ENCODE results near the gene PRKD2. TPM values are rescaled to one million over a fixed set of nuclear protein-coding genes. Genes with fewer than 3 reads are reported as not detected.

PRKD2 gene
- total and polyA plus RNA-seq, 2 experiments from 2014 or later, result 53.8 to 68.0 TPM

- H3K36me3 ChIP-seq (ENCODE audit: insufficient read depth), result peaks cover 15% of the 10 kb centered on the region; the same call in 1 of the 2 replicates
- H3K9me2 ChIP-seq (ENCODE audit: insufficient read depth), result no peaks in the 10 kb centered on the region
- ATAC-seq (no peak), DNase-seq (ENCODE audit: low spot score) (no peak)
- H4K20me1 ChIP-seq (replicated peaks; ENCODE audit: insufficient read depth), result peaks cover 8% of the 10 kb centered on the region
- Mint-ChIP-seq H3K4me1 (peaks cover 26% of the 10 kb centered on the region), H3K9me3 (peaks cover 3% of the 10 kb centered on the region; the same call in 1 of the 3 replicates), H3K27me3 (ENCODE audit: insufficient read depth, low read depth, poor library complexity) (peaks cover 12% of the 10 kb centered on the region), H3K36me3 (ENCODE audit: low read depth) (peaks cover 68% of the 10 kb centered on the region), H3K27ac (no peak overlapping the region), H3K4me3 (no peak overlapping the region; the same call in 2 of the 3 replicates)
- no peak overlapping the region for H3K4me3 ChIP-seq
- no peaks in the 10 kb centered on the region for H3K4me1 ChIP-seq (ENCODE audit: insufficient read depth)
- TF ChIP-seq ZNF331 (CRISPR knock-in tag; IDR thresholded peaks at IDR 0.05; ENCODE audit: low read depth) (no peak), POLR2AphosphoS5 (IDR thresholded peaks at IDR 0.05; ENCODE audit: low read depth) (no peak)
- TF ChIP-seq, protein P1, sequence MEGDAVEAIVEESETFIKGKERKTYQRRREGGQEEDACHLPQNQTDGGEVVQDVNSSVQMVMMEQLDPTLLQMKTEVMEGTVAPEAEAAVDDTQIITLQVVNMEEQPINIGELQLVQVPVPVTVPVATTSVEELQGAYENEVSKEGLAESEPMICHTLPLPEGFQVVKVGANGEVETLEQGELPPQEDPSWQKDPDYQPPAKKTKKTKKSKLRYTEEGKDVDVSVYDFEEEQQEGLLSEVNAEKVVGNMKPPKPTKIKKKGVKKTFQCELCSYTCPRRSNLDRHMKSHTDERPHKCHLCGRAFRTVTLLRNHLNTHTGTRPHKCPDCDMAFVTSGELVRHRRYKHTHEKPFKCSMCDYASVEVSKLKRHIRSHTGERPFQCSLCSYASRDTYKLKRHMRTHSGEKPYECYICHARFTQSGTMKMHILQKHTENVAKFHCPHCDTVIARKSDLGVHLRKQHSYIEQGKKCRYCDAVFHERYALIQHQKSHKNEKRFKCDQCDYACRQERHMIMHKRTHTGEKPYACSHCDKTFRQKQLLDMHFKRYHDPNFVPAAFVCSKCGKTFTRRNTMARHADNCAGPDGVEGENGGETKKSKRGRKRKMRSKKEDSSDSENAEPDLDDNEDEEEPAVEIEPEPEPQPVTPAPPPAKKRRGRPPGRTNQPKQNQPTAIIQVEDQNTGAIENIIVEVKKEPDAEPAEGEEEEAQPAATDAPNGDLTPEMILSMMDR (conservative IDR thresholded peaks at IDR 0.05; ENCODE audit: low read depth in 2 of 2), result no peak
- TF ChIP-seq, protein P2, sequence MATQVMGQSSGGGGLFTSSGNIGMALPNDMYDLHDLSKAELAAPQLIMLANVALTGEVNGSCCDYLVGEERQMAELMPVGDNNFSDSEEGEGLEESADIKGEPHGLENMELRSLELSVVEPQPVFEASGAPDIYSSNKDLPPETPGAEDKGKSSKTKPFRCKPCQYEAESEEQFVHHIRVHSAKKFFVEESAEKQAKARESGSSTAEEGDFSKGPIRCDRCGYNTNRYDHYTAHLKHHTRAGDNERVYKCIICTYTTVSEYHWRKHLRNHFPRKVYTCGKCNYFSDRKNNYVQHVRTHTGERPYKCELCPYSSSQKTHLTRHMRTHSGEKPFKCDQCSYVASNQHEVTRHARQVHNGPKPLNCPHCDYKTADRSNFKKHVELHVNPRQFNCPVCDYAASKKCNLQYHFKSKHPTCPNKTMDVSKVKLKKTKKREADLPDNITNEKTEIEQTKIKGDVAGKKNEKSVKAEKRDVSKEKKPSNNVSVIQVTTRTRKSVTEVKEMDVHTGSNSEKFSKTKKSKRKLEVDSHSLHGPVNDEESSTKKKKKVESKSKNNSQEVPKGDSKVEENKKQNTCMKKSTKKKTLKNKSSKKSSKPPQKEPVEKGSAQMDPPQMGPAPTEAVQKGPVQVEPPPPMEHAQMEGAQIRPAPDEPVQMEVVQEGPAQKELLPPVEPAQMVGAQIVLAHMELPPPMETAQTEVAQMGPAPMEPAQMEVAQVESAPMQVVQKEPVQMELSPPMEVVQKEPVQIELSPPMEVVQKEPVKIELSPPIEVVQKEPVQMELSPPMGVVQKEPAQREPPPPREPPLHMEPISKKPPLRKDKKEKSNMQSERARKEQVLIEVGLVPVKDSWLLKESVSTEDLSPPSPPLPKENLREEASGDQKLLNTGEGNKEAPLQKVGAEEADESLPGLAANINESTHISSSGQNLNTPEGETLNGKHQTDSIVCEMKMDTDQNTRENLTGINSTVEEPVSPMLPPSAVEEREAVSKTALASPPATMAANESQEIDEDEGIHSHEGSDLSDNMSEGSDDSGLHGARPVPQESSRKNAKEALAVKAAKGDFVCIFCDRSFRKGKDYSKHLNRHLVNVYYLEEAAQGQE (IDR thresholded peaks at IDR 0.05; ENCODE audit: unreplicated experiment), result no peak
- TF ChIP-seq, protein P3, sequence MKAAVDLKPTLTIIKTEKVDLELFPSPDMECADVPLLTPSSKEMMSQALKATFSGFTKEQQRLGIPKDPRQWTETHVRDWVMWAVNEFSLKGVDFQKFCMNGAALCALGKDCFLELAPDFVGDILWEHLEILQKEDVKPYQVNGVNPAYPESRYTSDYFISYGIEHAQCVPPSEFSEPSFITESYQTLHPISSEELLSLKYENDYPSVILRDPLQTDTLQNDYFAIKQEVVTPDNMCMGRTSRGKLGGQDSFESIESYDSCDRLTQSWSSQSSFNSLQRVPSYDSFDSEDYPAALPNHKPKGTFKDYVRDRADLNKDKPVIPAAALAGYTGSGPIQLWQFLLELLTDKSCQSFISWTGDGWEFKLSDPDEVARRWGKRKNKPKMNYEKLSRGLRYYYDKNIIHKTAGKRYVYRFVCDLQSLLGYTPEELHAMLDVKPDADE (IDR thresholded peaks at IDR 0.05), result no peak
- H3K27ac ChIP-seq (ENCODE audit: low read depth), result no peak overlapping the region
- 0 out of 2 replicates have a peak, but pooled peaks cover 5% of the 10 kb centered on the region for H3K79me2 ChIP-seq (replicated peaks; ENCODE audit: insufficient read depth)
- H3K27me3 ChIP-seq (ENCODE audit: insufficient read depth), result no peaks in the 10 kb centered on the region
- no peak overlapping the region for H3K4me2 ChIP-seq
- H2AFZ ChIP-seq, result no peak overlapping the region
- H3F3A ChIP-seq (replicated peaks; ENCODE audit: low read depth), result peaks cover 11% of the 10 kb centered on the region; the same call in 1 of the 2 replicates
These were observed 6.6 kb upstream of the PRKD2 start for GRCh38 chr19:46723471-46723870.

DNA sequence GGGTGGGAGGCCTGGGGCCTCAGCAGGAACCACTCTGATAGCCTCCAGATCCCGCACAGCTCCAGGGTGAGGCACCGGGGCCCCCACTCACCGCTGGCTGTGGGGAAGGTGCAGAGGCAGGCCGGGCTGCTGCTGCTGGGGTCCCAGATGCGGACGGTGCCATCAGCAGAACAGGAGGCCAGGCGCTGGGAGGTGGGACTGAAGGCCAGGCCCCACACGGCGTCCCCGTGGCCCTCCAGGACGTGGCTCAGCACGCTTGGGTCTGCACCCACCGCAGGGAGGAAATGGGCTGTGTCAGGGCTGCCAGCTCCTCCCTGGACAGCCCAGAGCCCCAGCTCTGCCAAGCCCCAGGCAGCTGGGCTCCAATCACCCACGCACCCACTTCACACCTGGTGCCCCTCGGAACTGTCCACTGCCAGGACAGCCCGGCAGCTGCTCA lies 6.1 kb upstream of the PRKD2 start:
- H3K79me2 ChIP-seq (replicated peaks; ENCODE audit: insufficient read depth), result 0 out of 2 replicates have a peak, but pooled peaks cover under 1% of the 10 kb centered on the region
- no peak overlapping the region for H3K4me2 ChIP-seq
- H3K36me3 ChIP-seq (ENCODE audit: insufficient read depth), result peaks cover 15% of the 10 kb centered on the region; the same call in 1 of the 2 replicates
- no peak overlapping the region for H3K4me3 ChIP-seq
- DNase-seq (ENCODE audit: low spot score) (no peak), ATAC-seq (no peak)
- peaks cover 29% of the 10 kb centered on the region for H3K4me1 Mint-ChIP-seq
- no peak overlapping the region for H3K27ac Mint-ChIP-seq
- peaks cover 3% of the 10 kb centered on the region; the same call in 1 of the 3 replicates for H3K9me3 Mint-ChIP-seq
- peaks cover 16% of the 10 kb centered on the region for H3K27me3 Mint-ChIP-seq (ENCODE audit: insufficient read depth, low read depth, poor library complexity)
- H3K27me3 ChIP-seq (ENCODE audit: insufficient read depth), result no peaks in the 10 kb centered on the region
- peaks cover 4% of the 10 kb centered on the region for H4K20me1 ChIP-seq (replicated peaks; ENCODE audit: insufficient read depth)
- peaks cover 3% of the 10 kb centered on the region; the same call in 1 of the 2 replicates for H3K4me1 ChIP-seq (ENCODE audit: insufficient read depth)
- no peaks in the 10 kb centered on the region for H3K9me2 ChIP-seq (ENCODE audit: insufficient read depth)
- H3K36me3 Mint-ChIP-seq (ENCODE audit: low read depth), result peaks cover 66% of the 10 kb centered on the region
- no peak overlapping the region for H3K27ac ChIP-seq (ENCODE audit: low read depth)
- no peak overlapping the region for H3K4me3 Mint-ChIP-seq
- H3F3A ChIP-seq (replicated peaks; ENCODE audit: low read depth), result peaks cover 14% of the 10 kb centered on the region; the same call in 1 of the 2 replicates
- H2AFZ ChIP-seq, result no peak overlapping the region
- TF ChIP-seq ZNF114 (CRISPR knock-in tag; IDR thresholded peaks at IDR 0.05), result no peak
- no peak for TF ChIP-seq JUNB (IDR thresholded peaks at IDR 0.05; ENCODE audit: unreplicated experiment)
- TF ChIP-seq POLR2AphosphoS5 (IDR thresholded peaks at IDR 0.05; ENCODE audit: low read depth), result no peak
- TF ChIP-seq ZNF462 (CRISPR knock-in tag; IDR thresholded peaks at IDR 0.05), result no peak
- TF ChIP-seq NANOG (IDR thresholded peaks at IDR 0.05; ENCODE audit: borderline replicate concordance), result no peak
